Astrocyte (in vitro differentiated cells and primary cell): ENCODE results near the gene CAMK2G. TPM values are rescaled to one million over a fixed set of nuclear protein-coding genes. Genes with fewer than 3 reads are reported as not detected.
A peak's percentile ranks its signal among the peaks of the same experiment; 100 is the strongest.

Source experiments
- DNase-seq: peaks from one replicate; pipeline ENCODE4 v3.0.0-alpha.2; 2010; ENCODE audit warnings: low read depth
- FAIRE-seq: peaks from 2 replicates; lab custom pipeline; 2011; peaks lifted over from hg19 to GRCh38; lab: Jason Lieb, UNC
- H2AFZ ChIP-seq: 2 replicates; pipeline ENCODE4 v1.6.0; 2012; ENCODE audit warnings: low read depth, low read length, inconsistent platforms
- H3K27ac ChIP-seq: 2 replicates; pipeline ENCODE4 v1.5.1; 2011; ENCODE audit warnings: low read depth, low read length, inconsistent platforms
- H3K27me3 ChIP-seq: 2 replicates; pipeline ENCODE4 v1.6.0; 2011; ENCODE audit warnings: low read length, inconsistent platforms; ENCODE audit not compliant: insufficient read depth
- H3K36me3 ChIP-seq: 2 replicates; pipeline ENCODE4 v1.5.1; 2011; ENCODE audit warnings: low read length, inconsistent platforms; ENCODE audit not compliant: insufficient read depth
- H3K4me1 ChIP-seq: 2 replicates; pipeline ENCODE4 v1.5.1; 2011; ENCODE audit warnings: low read length, inconsistent platforms; ENCODE audit not compliant: insufficient read depth
- H3K4me2 ChIP-seq: 2 replicates; pipeline ENCODE4 v1.6.0; 2012; ENCODE audit warnings: low read length, inconsistent platforms
- H3K4me3 ChIP-seq: 2 replicates; pipeline ENCODE4 v1.5.1; 2011; ENCODE audit warnings: low read depth, mild to moderate bottlenecking, low read length, inconsistent platforms; ENCODE audit not compliant: insufficient read depth
- H3K79me2 ChIP-seq: 2 replicates; pipeline ENCODE4 v1.6.0; 2012; ENCODE audit warnings: mild to moderate bottlenecking, low read length, inconsistent platforms; ENCODE audit not compliant: insufficient read depth
- H3K9ac ChIP-seq: 2 replicates; pipeline ENCODE4 v1.6.0; 2012; ENCODE audit warnings: mild to moderate bottlenecking, low read length, inconsistent platforms
- H3K9me3 ChIP-seq: 2 replicates; pipeline ENCODE4 v1.5.1; 2012; ENCODE audit warnings: low read depth, mild to moderate bottlenecking, low read length, inconsistent platforms; ENCODE audit not compliant: insufficient read depth
- H4K20me1 ChIP-seq: 2 replicates; pipeline ENCODE4 v1.6.0; 2012; ENCODE audit warnings: low read length, inconsistent platforms; ENCODE audit not compliant: insufficient read depth
- H3K27ac Mint-ChIP-seq: one replicate; pipeline ENCODE4 v1.8.0; 2021; ENCODE audit warnings: mild to moderate bottlenecking, mixed read lengths; ENCODE audit not compliant: unreplicated experiment
- H3K27me3 Mint-ChIP-seq: one replicate; pipeline ENCODE4 v1.8.0; 2021; ENCODE audit warnings: low read depth, mixed read lengths; ENCODE audit not compliant: unreplicated experiment
- H3K36me3 Mint-ChIP-seq: one replicate; pipeline ENCODE4 v1.8.0; 2021; ENCODE audit warnings: low read depth, mixed read lengths; ENCODE audit not compliant: unreplicated experiment
- H3K4me1 Mint-ChIP-seq: one replicate; pipeline ENCODE4 v1.8.0; 2021; ENCODE audit warnings: low read depth, mixed read lengths; ENCODE audit not compliant: unreplicated experiment
- H3K4me3 Mint-ChIP-seq: one replicate; pipeline ENCODE4 v1.8.0; 2021; ENCODE audit warnings: mild to moderate bottlenecking, moderate library complexity, mixed read lengths; ENCODE audit not compliant: unreplicated experiment
- H3K9me3 Mint-ChIP-seq: one replicate; pipeline ENCODE4 v1.8.0; 2021; ENCODE audit warnings: mild to moderate bottlenecking, mixed read lengths; ENCODE audit not compliant: unreplicated experiment
- CTCF ChIP-seq: IDR thresholded peaks from 2 replicates; pipeline ENCODE4 v1.5.1; 2011; ENCODE audit warnings: low read depth, mild to moderate bottlenecking, inconsistent platforms, low read length, moderate library complexity; ENCODE audit not compliant: insufficient read depth
- EZH2 ChIP-seq: IDR thresholded peaks from 2 replicates; pipeline ENCODE4 v1.6.1; 2012; ENCODE audit warnings: mild to moderate bottlenecking, low read length, inconsistent platforms; ENCODE audit not compliant: insufficient read depth
- total RNA-seq: library from RNA; stranded (reverse); gene quantifications from 2 replicates; pipeline ENCODE4 v1.2.1, GENCODE V29; 2021

The CAMK2G gene
- total RNA-seq, 1 donor from 2014 or later = 19.8 TPM

- no peak for DNase-seq
- H3K27ac ChIP-seq = no peak overlapping the region
Observed at GRCh38 chr10:73881221-73881919, 7.0 kb upstream of the CAMK2G start.

DNA sequence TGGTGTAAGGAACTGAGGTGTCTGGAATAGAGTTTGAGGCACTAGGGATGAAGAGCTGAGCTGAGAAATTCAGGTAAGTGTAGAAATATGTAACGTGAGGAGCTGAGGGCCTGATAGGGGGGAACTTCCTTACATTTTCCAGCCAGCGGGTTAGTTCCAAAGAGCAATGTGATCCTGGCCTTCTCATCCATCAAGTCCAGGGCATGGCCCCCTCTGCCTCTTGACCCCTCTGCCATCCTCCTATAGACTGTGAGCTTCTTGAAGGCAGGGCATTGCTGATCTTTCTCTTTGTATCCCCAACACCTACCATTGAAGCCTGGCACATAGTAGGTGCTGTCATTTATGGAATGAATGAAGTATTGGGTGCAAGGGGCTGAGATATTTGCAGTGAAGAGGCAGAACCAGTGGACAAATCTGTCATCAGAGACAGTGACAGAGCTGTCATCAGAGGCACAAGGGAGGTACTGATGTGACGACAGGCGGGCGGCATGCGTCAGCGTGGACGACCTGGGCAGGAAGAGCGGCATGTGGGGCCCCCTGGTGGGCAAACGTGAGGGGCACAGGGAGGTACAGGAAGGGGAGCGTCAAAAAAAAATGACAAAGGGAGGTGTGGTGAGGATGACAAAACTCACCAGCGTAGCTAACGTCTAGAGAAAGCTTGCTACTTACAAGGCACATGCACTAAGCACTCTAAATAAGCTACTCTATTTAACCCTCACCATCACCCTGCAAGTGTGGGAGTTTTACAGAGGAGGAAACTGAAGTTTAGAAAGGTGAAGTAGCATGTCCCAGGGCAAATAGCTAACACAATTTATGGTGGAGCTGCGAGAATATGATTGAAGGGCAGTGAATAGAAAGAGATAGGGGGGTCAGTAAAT lies 5.2 kb upstream of the CAMK2G start:
- Mint-ChIP-seq H3K36me3 (no peaks in the 10 kb centered on the region), H3K4me1 (peaks cover 14% of the 10 kb centered on the region), H3K27me3 (peaks cover 14% of the 10 kb centered on the region), H3K4me3 (no peak overlapping the region), H3K9me3 (no peaks in the 10 kb centered on the region), H3K27ac (peak overlapping the region; percentile 54)
- Histone ChIP-seq H3K36me3 (no peaks in the 10 kb centered on the region), H3K79me2 (no peaks in the 10 kb centered on the region), H2AFZ (peak overlapping the region; percentile 58), H3K9ac (peak overlapping the region; percentile 7), H3K9me3 (no peaks in the 10 kb centered on the region), H3K27me3 (no peaks in the 10 kb centered on the region), H3K4me1 (peaks cover 3% of the 10 kb centered on the region), H4K20me1 (no peaks in the 10 kb centered on the region), H3K27ac (no peak overlapping the region), H3K4me2 (peak overlapping the region; percentile 46), H3K4me3 (no peak overlapping the region)
- TF ChIP-seq CTCF (peak; percentile 93), EZH2 (no peak)
- DNase-seq (peak; percentile 46), FAIRE-seq (no peak)

More at GRCh38 chr10:73881221-73881919, 7.0 kb upstream of the CAMK2G start:
- no peak overlapping the region for H3K4me3 ChIP-seq
- Mint-ChIP-seq H3K36me3 (no peaks in the 10 kb centered on the region), H3K4me3 (no peak overlapping the region), H3K27ac (no peak overlapping the region), H3K4me1 (peaks cover 19% of the 10 kb centered on the region), H3K9me3 (no peaks in the 10 kb centered on the region), H3K27me3 (peaks cover 14% of the 10 kb centered on the region)
- no peaks in the 10 kb centered on the region for H3K36me3 ChIP-seq
- no peaks in the 10 kb centered on the region for H3K79me2 ChIP-seq
- peaks cover 6% of the 10 kb centered on the region for H3K4me1 ChIP-seq
- no peak for TF ChIP-seq CTCF
- no peak for TF ChIP-seq EZH2
- no peak for FAIRE-seq
- H3K9me3 ChIP-seq = no peaks in the 10 kb centered on the region
- H3K9ac ChIP-seq = no peak overlapping the region
- H3K27me3 ChIP-seq = no peaks in the 10 kb centered on the region
- no peak overlapping the region for H3K4me2 ChIP-seq
- no peaks in the 10 kb centered on the region for H4K20me1 ChIP-seq
- no peak overlapping the region for H2AFZ ChIP-seq
